ENCODE data around the gene PBXIP1.
A peak's percentile ranks its signal among the peaks of the same experiment; 100 is the strongest.
"Not testable (repeated sequence)": the region's sequence is repeated elsewhere in the genome, so short reads cannot be mapped to it uniquely, and the experiment has no call there.

The PBXIP1 gene

GRCh38 chr1:154993572-154994268 lies 37.8 kb upstream of the PBXIP1 start, which contains the start of gene LENEP:
LENEP (plus strand) TSS chr1:154993586; CDS start chr1:154993608, 22 bp downstream.
- peak in 1 of 3 experiments; percentile 34 for DNase-seq

GRCh38 chr1:154992721-154993571 lies 37.0 kb upstream of the PBXIP1 start:
- peak in 1 of 3 experiments; percentile 35 for DNase-seq

- no peak for DNase-seq
These were observed 34.4 kb upstream of the PBXIP1 start for GRCh38 chr1:154990276-154990675.

- DNase-seq: no peak
These were observed 33.4 kb upstream of the PBXIP1 start for GRCh38 chr1:154989195-154989860.

GRCh38 chr1:154988058-154988954 lies 32.4 kb upstream of the PBXIP1 start:
- no peak for DNase-seq

- no peak for DNase-seq
These were observed 31.4 kb upstream of the PBXIP1 start for GRCh38 chr1:154987326-154987725.

GRCh38 chr1:154986736-154987135 lies 30.8 kb upstream of the PBXIP1 start:
- DNase-seq: not testable (repeated sequence)

GRCh38 chr1:154983776-154984466 lies 28.0 kb upstream of the PBXIP1 start:
- DNase-seq: peak in 2 of 3 experiments; percentile 25 to 39

GRCh38 chr1:154982897-154983648 lies 27.2 kb upstream of the PBXIP1 start, which contains the start of gene FLAD1:
FLAD1 (plus strand) TSS chr1:154983344; CDS start chr1:154983695, 351 bp downstream.
- peak; percentile 99 to 100 (median 100) for DNase-seq

GRCh38 chr1:154982341-154982740 lies 26.4 kb upstream of the PBXIP1 start:
- peak in 1 of 3 experiments; percentile 47 for DNase-seq

- DNase-seq: no peak
These were observed 22.5 kb upstream of the PBXIP1 start for GRCh38 chr1:154978360-154978759.

- not testable (repeated sequence) for DNase-seq
These were observed 21.9 kb upstream of the PBXIP1 start for GRCh38 chr1:154977762-154978161.

- DNase-seq: peak; percentile 54 to 68 (median 60)
These were observed 19.6 kb upstream of the PBXIP1 start for GRCh38 chr1:154975409-154976059.

GRCh38 chr1:154974808-154975408 lies 19.0 kb upstream of the PBXIP1 start:
- DNase-seq: peak; percentile 98 to 99 (median 99)

- DNase-seq: peak; percentile 99 to 100 (median 100)
These were observed 18.4 kb upstream of the PBXIP1 start, which contains the start of gene CKS1B for GRCh38 chr1:154974102-154974807. CKS1B (plus strand) TSS chr1:154974681; CDS start chr1:154974746, 65 bp downstream.

GRCh38 chr1:154973344-154974101 lies 17.6 kb upstream of the PBXIP1 start:
- peak; percentile 88 to 96 (median 95) for DNase-seq

GRCh38 chr1:154972517-154973343 lies 16.8 kb upstream of the PBXIP1 start:
- DNase-seq: no peak

Data from NCI-H1417 (cell line).